GM21717 (cell line): ENCODE data around the gene ERICH2.

Experiments
- ATAC-seq: cut with Tn5 transposase; IDR thresholded peaks from one replicate; pipeline ENCODE4 v1.9.1; 2021; ENCODE audit warnings: mild to moderate bottlenecking, moderate library complexity; ENCODE audit not compliant: unreplicated experiment

Gene ERICH2

DNA sequence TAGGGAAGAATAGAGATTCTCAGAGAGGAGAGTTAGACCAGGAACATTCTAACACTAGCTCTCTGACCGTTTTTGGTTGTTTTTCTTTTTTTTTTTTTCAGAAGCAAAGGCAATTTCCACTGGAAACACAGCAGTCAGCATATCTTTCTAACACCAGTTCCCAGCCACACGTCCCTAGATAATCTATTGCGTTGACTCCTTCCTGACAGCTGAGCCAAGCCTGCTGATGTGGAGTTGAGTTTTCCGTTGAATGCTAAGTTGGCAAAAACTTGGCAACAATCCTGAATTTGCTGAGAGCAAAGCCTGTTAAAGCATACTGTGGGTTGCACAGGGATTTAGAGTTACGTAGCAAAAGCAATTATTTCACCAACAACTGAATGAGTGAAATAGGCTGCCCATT is 65.8 kb downstream of the ERICH2 start:
- no peak for ATAC-seq

DNA sequence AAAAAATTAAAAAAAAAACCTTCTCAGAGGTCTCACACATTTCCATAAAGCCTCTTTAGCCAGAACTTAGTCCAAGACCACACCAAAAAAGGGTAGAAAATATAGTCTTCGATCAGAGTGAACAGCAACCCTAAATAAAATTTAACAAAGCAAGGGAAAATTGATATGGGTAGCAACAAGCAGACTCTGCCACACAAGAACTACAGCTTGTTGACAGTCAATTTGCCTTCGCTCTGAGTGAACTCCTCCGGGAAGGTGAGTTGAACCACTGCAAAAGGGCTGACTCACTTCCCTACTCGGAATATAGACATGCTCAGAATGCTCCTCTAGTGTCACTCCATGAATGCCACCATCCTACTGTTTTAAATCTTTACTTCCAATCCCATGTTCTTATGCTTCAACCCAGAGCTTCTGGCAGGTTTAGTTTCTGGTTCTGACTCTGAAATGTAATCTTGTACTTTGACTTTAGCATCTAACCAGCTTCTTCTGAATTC is 70.6 kb downstream of the ERICH2 start:
- ATAC-seq, result no peak

DNA sequence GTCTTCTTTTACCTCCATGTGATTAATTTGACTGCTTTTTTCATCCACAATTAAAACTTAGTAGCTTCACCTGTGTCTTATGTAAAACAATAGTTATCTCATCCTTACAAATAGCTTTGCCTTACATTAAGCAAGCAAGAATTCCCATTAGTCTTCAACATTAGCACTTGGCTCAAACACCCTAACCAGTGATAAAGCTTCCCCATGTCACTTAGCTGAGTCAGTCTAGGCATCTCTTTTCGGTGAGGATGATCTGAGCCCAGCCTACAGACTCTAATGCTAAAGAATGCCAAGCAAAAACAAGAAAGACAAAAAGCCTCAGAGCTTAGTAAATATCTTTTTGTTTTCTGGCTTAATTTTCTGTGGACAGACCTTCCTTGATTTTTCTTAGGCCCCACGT is 72.6 kb downstream of the ERICH2 start:
- no peak for ATAC-seq

DNA sequence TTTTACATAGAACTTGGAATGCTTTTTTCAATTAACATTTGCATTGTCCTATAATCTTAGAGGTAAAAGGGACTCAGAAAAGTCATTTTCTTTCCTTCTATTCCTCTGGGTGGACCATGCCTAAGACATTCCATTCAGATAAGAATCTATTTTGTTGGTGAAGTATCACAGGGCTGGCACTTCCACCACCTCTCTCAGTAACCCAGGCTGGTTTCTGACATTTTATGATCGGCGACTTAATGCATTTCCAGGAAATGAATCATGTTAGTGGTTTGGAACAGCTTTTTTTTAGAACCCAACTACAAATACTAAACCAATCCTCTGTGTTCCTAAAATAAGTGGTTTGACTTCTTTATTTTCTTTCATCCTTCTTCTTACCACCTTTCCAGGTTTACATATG is 73.5 kb downstream of the ERICH2 start:
- ATAC-seq, result no peak

DNA sequence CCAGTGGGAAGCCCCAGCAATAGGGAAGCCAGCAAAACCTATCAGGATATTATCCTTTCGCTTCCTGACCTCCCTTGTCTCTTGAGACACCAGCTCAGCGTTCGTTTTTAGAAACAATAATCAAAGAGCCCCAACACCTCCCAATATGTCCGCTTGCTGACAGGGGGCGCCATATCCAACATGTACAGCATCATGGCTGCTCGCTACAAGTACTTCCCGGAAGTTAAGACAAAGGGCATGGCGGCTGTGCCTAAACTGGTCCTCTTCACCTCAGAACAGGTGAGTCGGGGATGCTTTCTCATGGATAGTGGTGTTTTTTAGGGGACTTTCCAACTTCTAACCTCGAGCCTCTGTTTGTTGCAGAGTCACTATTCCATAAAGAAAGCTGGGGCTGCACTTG is 75.2 kb downstream of the ERICH2 start:
- ATAC-seq, result no peak

DNA sequence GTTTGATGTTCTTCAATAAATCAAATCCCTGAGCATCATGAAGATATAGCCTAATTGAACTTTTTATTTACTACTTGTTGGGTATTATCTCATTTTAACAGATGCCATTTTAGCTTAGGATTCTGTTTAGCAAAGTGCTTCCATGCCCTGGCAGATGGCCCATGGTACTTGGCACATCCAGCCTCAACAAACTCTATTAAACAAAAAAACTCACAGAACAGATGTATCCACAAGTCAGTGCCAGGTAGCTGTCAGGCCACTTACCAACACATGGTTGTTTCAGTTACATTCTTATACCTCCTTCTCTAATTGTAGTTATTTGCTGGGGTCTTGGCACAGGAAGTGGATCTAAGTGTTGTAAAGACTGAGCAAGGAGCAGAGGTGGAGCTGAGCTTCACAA is 76.1 kb downstream of the ERICH2 start:
- no peak for ATAC-seq

DNA sequence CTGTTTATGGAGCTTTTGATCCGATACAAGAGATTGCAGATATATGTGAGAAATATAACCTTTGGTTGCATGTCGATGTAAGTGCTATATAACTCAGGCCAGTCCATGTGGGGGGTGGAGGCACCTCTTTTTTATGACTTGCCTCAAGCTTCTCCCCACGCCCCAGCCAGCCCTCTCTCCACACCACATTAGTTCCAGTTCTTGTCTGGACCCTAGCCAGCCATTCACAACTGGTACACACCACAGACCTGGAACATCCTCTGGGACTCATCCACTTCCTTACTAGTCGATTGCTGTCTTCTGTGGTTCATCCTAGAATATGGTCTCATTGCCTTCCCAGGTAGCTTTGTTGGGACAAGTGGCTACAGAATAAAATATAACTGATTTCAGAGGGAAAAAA is 77.5 kb downstream of the ERICH2 start:
- no peak for ATAC-seq
